K562 (cell line): ENCODE data around the gene STEAP3. TPM values are rescaled to one million over a fixed set of nuclear protein-coding genes. Genes with fewer than 3 reads are reported as not detected.

Source experiments
- BRF1 ChIP-seq: IDR thresholded peaks from 3 replicates; pipeline ENCODE4 v1.6.1; 2011; ENCODE audit warnings: borderline replicate concordance, mild to moderate bottlenecking; ENCODE audit not compliant: insufficient read length; ENCODE audit errors: extremely low read depth
- HNRNPK ChIP-seq: fragments of 200-400 bp; formaldehyde crosslinking; IDR thresholded peaks from one replicate; pipeline ENCODE4 v1.6.1; 2018; ENCODE audit warnings: mild to moderate bottlenecking, low read depth, low read length; ENCODE audit not compliant: poor library complexity, severe bottlenecking
- ZBTB7A ChIP-seq: IDR thresholded peaks from 2 replicates; pipeline ENCODE4 v1.6.1; 2011; ENCODE audit warnings: low read depth, mild to moderate bottlenecking, low read length, moderate library complexity, borderline replicate concordance; ENCODE audit not compliant: control insufficient read depth
- polyA plus RNA-seq, 8 experiments: library from polyadenylated mRNA; depleted of rRNA in 4 of 8; stranded (reverse) in 5 of 8; unstranded in 3 of 8; fragments of >200 nt; fragmentation: Nextera tagmentation in 2 of 8; fragmentation: Illumina TruSeq in 1 of 8; extraction: Ambion mirVana in 2 of 8; extraction: Trizol in 1 of 8; gene quantifications; 2 replicates each; pipeline versions ENCODE4 v1.2.1 to v1.2.3, GENCODE V29; 2011 to 2014; ENCODE audit warnings: inconsistent platforms in 1 of 8, missing spikeins in 1 of 8
- total RNA-seq, 7 experiments: library from RNA; depleted of rRNA in 6 of 7; stranded (reverse); fragments of >200 nt in 6 of 7; fragmentation: Illumina TruSeq in 2 of 7; extraction: Trizol in 2 of 7; gene quantifications; 2 replicates each; pipeline versions ENCODE4 v1.2.1 to v1.2.3, GENCODE V29; 2011 to 2021; ENCODE audit warnings: low replicate concordance in 1 of 7
- TF ChIP-seq, protein P1 (sequence below): fragments of 200-800 bp; sonication (Bioruptor generic); IDR thresholded peaks from 2 replicates; pipeline ENCODE4 v1.6.1; 2016; ENCODE audit warnings: missing genetic modification characterization, missing compliant biosample characterization
- TF ChIP-seq, protein P2 (sequence below): fragments of 200-800 bp; sonication (Bioruptor generic); IDR thresholded peaks from 2 replicates; pipeline ENCODE4 v1.6.1; 2017; ENCODE audit warnings: missing genetic modification characterization, missing compliant biosample characterization

The STEAP3 gene
- total and polyA plus RNA-seq, 9 of the 15 experiments (the other 6 are each of a cell fraction or from before 2014, with no cell fraction given) = 1.8 to 31.6 (median 9.0) TPM

DNA sequence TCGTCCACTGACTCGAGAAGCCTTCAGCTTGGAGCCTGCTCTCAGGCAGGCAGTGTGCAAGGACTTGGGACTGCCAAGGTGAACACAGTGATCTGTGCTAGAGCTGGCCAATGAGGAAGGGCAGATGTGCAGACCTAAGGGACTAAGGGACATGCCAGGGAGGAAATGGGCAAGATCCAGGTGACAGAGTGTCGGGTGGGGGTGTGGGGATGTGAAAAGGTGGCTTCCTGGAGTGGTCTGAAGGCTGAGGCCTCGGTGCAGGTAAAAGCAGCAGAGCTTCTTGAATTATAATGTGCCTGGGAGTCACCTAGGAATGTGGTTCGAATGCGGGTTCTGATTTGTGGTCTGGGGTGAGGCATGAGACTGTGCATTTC is 42.0 kb downstream of the STEAP3 start (continued):
- TF ChIP-seq ZBTB7A (no peak), BRF1 (no peak), HNRNPK (no peak)
- TF ChIP-seq, protein P1, sequence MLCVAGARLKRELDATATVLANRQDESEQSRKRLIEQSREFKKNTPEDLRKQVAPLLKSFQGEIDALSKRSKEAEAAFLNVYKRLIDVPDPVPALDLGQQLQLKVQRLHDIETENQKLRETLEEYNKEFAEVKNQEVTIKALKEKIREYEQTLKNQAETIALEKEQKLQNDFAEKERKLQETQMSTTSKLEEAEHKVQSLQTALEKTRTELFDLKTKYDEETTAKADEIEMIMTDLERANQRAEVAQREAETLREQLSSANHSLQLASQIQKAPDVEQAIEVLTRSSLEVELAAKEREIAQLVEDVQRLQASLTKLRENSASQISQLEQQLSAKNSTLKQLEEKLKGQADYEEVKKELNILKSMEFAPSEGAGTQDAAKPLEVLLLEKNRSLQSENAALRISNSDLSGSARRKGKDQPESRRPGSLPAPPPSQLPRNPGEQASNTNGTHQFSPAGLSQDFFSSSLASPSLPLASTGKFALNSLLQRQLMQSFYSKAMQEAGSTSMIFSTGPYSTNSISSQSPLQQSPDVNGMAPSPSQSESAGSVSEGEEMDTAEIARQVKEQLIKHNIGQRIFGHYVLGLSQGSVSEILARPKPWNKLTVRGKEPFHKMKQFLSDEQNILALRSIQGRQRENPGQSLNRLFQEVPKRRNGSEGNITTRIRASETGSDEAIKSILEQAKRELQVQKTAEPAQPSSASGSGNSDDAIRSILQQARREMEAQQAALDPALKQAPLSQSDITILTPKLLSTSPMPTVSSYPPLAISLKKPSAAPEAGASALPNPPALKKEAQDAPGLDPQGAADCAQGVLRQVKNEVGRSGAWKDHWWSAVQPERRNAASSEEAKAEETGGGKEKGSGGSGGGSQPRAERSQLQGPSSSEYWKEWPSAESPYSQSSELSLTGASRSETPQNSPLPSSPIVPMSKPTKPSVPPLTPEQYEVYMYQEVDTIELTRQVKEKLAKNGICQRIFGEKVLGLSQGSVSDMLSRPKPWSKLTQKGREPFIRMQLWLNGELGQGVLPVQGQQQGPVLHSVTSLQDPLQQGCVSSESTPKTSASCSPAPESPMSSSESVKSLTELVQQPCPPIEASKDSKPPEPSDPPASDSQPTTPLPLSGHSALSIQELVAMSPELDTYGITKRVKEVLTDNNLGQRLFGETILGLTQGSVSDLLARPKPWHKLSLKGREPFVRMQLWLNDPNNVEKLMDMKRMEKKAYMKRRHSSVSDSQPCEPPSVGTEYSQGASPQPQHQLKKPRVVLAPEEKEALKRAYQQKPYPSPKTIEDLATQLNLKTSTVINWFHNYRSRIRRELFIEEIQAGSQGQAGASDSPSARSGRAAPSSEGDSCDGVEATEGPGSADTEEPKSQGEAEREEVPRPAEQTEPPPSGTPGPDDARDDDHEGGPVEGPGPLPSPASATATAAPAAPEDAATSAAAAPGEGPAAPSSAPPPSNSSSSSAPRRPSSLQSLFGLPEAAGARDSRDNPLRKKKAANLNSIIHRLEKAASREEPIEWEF (CRISPR knock-in tag) = no peak
- TF ChIP-seq, protein P2, sequence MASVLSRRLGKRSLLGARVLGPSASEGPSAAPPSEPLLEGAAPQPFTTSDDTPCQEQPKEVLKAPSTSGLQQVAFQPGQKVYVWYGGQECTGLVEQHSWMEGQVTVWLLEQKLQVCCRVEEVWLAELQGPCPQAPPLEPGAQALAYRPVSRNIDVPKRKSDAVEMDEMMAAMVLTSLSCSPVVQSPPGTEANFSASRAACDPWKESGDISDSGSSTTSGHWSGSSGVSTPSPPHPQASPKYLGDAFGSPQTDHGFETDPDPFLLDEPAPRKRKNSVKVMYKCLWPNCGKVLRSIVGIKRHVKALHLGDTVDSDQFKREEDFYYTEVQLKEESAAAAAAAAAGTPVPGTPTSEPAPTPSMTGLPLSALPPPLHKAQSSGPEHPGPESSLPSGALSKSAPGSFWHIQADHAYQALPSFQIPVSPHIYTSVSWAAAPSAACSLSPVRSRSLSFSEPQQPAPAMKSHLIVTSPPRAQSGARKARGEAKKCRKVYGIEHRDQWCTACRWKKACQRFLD = no peak
